MM.1S (cell line): ENCODE measurements around the gene COL21A1.

ENCODE experiments used
- DNase-seq: peaks from one replicate; pipeline ENCODE4 v3.0.0-alpha.2; 2015
- H2AFZ ChIP-seq: fragments of 300-600 bp; sonication (generic); 2 replicates; pipeline ENCODE4 v1.6.0; 2016; ENCODE audit warnings: antibody characterized with exemption, low read length
- H3F3A ChIP-seq: fragments of 300-600 bp; sonication (generic); 2 replicates; pipeline ENCODE4 v1.6.1; 2016; ENCODE audit warnings: mild to moderate bottlenecking, antibody characterized with exemption, low read length, moderate library complexity, mixed read lengths; ENCODE audit not compliant: insufficient read depth
- H3K27ac ChIP-seq: fragments of 300-600 bp; sonication (generic); 2 replicates; pipeline ENCODE4 v1.5.1; 2016; ENCODE audit warnings: mild to moderate bottlenecking, low read length
- H3K27me3 ChIP-seq: fragments of 300-600 bp; sonication (generic); replicated peaks from 2 replicates; pipeline ENCODE4 v1.6.0; 2016; ENCODE audit warnings: low read length; ENCODE audit not compliant: insufficient read depth
- H3K36me3 ChIP-seq: fragments of 300-600 bp; sonication (generic); replicated peaks from 2 replicates; pipeline ENCODE4 v1.6.1; 2016; ENCODE audit warnings: mild to moderate bottlenecking, low read length, mixed read lengths; ENCODE audit not compliant: insufficient read depth
- H3K4me1 ChIP-seq: fragments of 300-600 bp; sonication (generic); 2 replicates; pipeline ENCODE4 v1.6.1; 2016; ENCODE audit warnings: low read length, mixed read lengths
- H3K4me2 ChIP-seq: fragments of 300-600 bp; sonication (generic); 2 replicates; pipeline ENCODE4 v1.6.0; 2016; ENCODE audit warnings: low read depth, low read length
- H3K4me3 ChIP-seq: fragments of 300-600 bp; sonication (generic); 2 replicates; pipeline ENCODE4 v1.5.1; 2016; ENCODE audit warnings: low read length, mixed read lengths
- H3K79me2 ChIP-seq: fragments of 300-600 bp; sonication (generic); 2 replicates; pipeline ENCODE4 v1.6.1; 2016; ENCODE audit warnings: mixed run types, low read length, mixed read lengths
- H3K9ac ChIP-seq: fragments of 300-600 bp; sonication (generic); 2 replicates; pipeline ENCODE4 v1.6.1; 2016; ENCODE audit warnings: low read length, mixed read lengths
- H3K9me2 ChIP-seq: fragments of 300-600 bp; sonication (generic); replicated peaks from 2 replicates; pipeline ENCODE4 v1.6.1; 2016; ENCODE audit warnings: mild to moderate bottlenecking, low read length, mixed read lengths; ENCODE audit not compliant: insufficient read depth
- H3K9me3 ChIP-seq: fragments of 300-600 bp; sonication (generic); replicated peaks from 2 replicates; pipeline ENCODE4 v1.6.1; 2016; ENCODE audit warnings: mild to moderate bottlenecking, low read length, mixed read lengths; ENCODE audit not compliant: insufficient read depth
- H4K20me1 ChIP-seq: fragments of 300-600 bp; sonication (generic); 2 replicates; pipeline ENCODE4 v1.6.1; 2016; ENCODE audit warnings: mild to moderate bottlenecking, low read length, moderate library complexity, mixed read lengths; ENCODE audit not compliant: insufficient read depth
- EZH2 ChIP-seq: fragments of 300-600 bp; sonication (generic); optimal IDR thresholded peaks from 2 replicates; pipeline ENCODE3; 2017; ENCODE audit warnings: low read depth, mild to moderate bottlenecking, antibody characterized with exemption, low read length, mixed read lengths
- EZH2phosphoT487 ChIP-seq: fragments of 300-600 bp; sonication (generic); IDR thresholded peaks from 2 replicates; pipeline ENCODE4 v1.6.1; 2018; ENCODE audit warnings: antibody characterized with exemption, low read length
- TF ChIP-seq, protein P1 (sequence below): fragments of 300-600 bp; sonication (generic); IDR thresholded peaks from 2 replicates; pipeline ENCODE4 v1.5.1; 2016; ENCODE audit warnings: antibody characterized with exemption, low read length, mixed read lengths

COL21A1 gene

DNA sequence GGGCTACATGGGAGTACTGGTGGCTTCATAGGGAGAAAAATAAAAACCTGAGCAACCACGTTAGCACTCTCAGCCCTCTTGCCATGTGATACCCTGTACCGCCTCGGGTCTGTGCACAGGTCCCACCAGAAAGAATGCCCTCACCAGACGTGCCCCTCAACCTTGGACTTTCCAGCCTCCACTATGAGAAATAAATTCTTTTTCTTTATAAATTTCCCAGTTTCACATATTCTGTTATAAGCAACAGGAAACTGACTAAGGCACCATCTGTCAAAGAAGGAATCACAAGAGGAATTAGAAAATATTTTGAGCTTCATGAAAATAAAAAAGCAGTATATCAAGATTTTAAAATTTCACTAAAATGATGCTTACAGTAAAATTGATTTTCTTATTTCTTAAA, 203.6 kb downstream of the COL21A1 start:
- Histone ChIP-seq H4K20me1 (no peaks in the 10 kb centered on the region), H2AFZ (no peak overlapping the region), H3K79me2 (no peaks in the 10 kb centered on the region), H3K36me3 (no peaks in the 10 kb centered on the region), H3K4me2 (no peak overlapping the region), H3K9ac (no peak overlapping the region), H3K9me2 (peaks cover 5% of the 10 kb centered on the region; the same call in 1 of the 2 replicates), H3K4me3 (no peak overlapping the region), H3K27me3 (no peaks in the 10 kb centered on the region), H3K4me1 (0 out of 2 replicates have a peak, but pooled peaks cover 11% of the 10 kb centered on the region), H3K9me3 (no peaks in the 10 kb centered on the region), H3F3A (no peaks in the 10 kb centered on the region), H3K27ac (no peak overlapping the region)
- TF ChIP-seq EZH2phosphoT487 (no peak), EZH2 (no peak)
- TF ChIP-seq, protein P1, sequence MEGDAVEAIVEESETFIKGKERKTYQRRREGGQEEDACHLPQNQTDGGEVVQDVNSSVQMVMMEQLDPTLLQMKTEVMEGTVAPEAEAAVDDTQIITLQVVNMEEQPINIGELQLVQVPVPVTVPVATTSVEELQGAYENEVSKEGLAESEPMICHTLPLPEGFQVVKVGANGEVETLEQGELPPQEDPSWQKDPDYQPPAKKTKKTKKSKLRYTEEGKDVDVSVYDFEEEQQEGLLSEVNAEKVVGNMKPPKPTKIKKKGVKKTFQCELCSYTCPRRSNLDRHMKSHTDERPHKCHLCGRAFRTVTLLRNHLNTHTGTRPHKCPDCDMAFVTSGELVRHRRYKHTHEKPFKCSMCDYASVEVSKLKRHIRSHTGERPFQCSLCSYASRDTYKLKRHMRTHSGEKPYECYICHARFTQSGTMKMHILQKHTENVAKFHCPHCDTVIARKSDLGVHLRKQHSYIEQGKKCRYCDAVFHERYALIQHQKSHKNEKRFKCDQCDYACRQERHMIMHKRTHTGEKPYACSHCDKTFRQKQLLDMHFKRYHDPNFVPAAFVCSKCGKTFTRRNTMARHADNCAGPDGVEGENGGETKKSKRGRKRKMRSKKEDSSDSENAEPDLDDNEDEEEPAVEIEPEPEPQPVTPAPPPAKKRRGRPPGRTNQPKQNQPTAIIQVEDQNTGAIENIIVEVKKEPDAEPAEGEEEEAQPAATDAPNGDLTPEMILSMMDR: no peak
- no peak for DNase-seq

DNA sequence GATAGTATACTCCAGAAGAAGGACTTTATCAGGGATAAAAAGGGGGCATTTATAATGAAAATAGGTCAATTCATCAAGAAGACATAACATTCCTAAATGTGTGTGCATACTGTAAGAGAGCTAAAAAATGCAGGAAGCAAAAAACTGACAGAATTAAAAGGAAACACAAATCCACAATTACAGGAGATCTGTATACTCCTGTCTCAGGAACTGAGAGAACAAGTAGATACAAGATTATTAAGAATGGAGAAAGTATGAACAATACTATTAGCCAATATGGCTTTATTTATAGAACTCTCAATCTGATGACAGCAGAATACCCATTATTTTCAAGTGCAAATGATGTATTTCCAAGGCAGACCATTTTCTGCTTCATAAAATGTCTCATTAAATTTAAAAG, 204.3 kb downstream of the COL21A1 start:
- Histone ChIP-seq H3K27me3 (no peaks in the 10 kb centered on the region), H3K79me2 (no peaks in the 10 kb centered on the region), H3K27ac (no peak overlapping the region), H3K9me3 (no peaks in the 10 kb centered on the region), H3K4me3 (no peak overlapping the region), H3K4me2 (no peak overlapping the region), H3K9ac (no peak overlapping the region), H4K20me1 (no peaks in the 10 kb centered on the region), H3K4me1 (0 out of 2 replicates have a peak, but pooled peaks cover 9% of the 10 kb centered on the region), H3K36me3 (no peaks in the 10 kb centered on the region), H3F3A (no peaks in the 10 kb centered on the region), H2AFZ (no peak overlapping the region), H3K9me2 (peaks cover 5% of the 10 kb centered on the region; the same call in 1 of the 2 replicates)
- no peak for TF ChIP-seq EZH2
- TF ChIP-seq, protein P1: no peak
- TF ChIP-seq EZH2phosphoT487: no peak
- no peak for DNase-seq

DNA sequence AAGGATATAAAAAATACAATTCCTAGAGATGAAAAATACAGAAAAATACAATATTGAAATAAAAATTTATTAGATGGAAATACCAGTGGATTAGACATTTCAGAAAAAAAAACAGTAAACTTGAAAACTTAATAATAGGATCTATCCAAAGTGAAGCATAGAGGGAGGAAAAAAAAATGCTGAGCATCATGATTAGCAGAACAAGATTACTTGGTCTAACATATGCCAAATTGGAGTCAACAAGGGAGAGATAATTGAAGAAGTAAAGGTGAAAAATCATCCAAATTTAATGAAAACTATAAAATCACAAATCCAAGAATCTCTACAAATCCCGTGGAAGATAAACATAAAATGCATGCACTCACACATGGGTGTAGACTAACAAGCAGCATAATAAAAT, 205.8 kb downstream of the COL21A1 start:
- TF ChIP-seq, protein P1: no peak
- no peak for TF ChIP-seq EZH2
- TF ChIP-seq EZH2phosphoT487: no peak
- Histone ChIP-seq H3F3A (no peaks in the 10 kb centered on the region), H3K4me3 (no peak overlapping the region), H3K9me3 (no peaks in the 10 kb centered on the region), H3K9ac (no peak overlapping the region), H3K27ac (no peak overlapping the region), H3K36me3 (no peaks in the 10 kb centered on the region), H3K9me2 (peaks cover 5% of the 10 kb centered on the region; the same call in 1 of the 2 replicates), H4K20me1 (no peaks in the 10 kb centered on the region), H3K4me2 (no peak overlapping the region), H3K27me3 (no peaks in the 10 kb centered on the region), H3K79me2 (no peaks in the 10 kb centered on the region), H3K4me1 (no peaks in the 10 kb centered on the region), H2AFZ (no peak overlapping the region)
- DNase-seq: no peak
